IPS DF 6.9 (cell line): ENCODE measurements around the gene P3H1.

ENCODE experiments used
- DNase-seq: peaks from one replicate; pipeline ENCODE4 v3.0.0-alpha.2; 2013; ENCODE audit warnings: low read depth, low spot score
- H3K27ac ChIP-seq: one replicate; pipeline ENCODE4 v1.5.1; 2013; ENCODE audit warnings: low read length, control low read depth
- H3K27me3 ChIP-seq: 2 replicates; pipeline ENCODE4 v1.6.1; 2013; ENCODE audit warnings: mild to moderate bottlenecking, low read length; ENCODE audit not compliant: control insufficient read depth, insufficient read depth
- H3K36me3 ChIP-seq: 2 replicates; pipeline ENCODE4 v1.6.1; 2013; ENCODE audit warnings: low read length; ENCODE audit not compliant: control insufficient read depth, insufficient read depth
- H3K4me1 ChIP-seq: 2 replicates; pipeline ENCODE4 v1.6.1; 2013; ENCODE audit warnings: low read length; ENCODE audit not compliant: control insufficient read depth, insufficient read depth
- H3K4me3 ChIP-seq: 2 replicates; pipeline ENCODE4 v1.5.1; 2013; ENCODE audit warnings: mild to moderate bottlenecking, low read length
- H3K9me3 ChIP-seq: 2 replicates; pipeline ENCODE4 v1.6.1; 2013; ENCODE audit warnings: low read length, inconsistent platforms; ENCODE audit not compliant: control insufficient read depth, insufficient read depth
- WGBS: extraction: QIAGEN DNeasy Blood & Tissue Kit; methylation state at CpG from one replicate; pipeline ENCODE4 v1.1.7; 2013; ENCODE audit warnings: mixed read lengths, missing lambda C conversion rate; ENCODE audit not compliant: insufficient read length, insufficient coverage; 5-methylcytosine and 5-hydroxymethylcytosine counted together

Gene P3H1

DNA sequence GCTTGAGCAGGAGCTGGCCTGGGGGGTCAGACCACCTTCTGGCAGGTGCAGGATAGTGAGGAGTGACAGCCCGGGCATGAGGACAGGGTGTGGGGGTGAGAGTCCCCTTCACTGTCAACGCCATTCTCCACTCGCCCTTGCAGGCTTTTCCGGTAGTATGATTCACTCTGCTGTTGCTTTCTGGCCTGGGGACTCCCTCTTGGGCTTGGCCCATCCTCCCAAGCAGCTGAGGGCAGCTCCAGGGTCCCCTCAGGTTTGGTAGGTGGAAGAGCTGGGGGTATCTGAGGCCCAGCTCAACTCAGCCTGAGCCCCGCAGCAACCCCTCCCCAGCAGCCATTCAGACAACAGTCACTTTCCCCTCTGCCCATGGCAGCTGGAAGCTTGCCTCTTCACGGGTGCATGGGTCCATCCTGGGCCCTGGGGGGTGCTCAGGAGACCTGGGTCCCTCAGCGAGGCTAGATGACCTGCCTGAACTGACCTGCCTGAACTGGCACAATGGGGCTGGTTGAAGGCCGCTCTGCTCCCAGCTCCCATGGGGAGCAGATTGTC, 28.1 kb downstream of the P3H1 start:
- Histone ChIP-seq H3K4me1 (peaks cover 22% of the 10 kb centered on the region), H3K9me3 (no peaks in the 10 kb centered on the region), H3K36me3 (no peaks in the 10 kb centered on the region), H3K4me3 (no peak overlapping the region), H3K27ac (no peak overlapping the region), H3K27me3 (no peaks in the 10 kb centered on the region)
- WGBS: no CpG with 5 or more reads among the region's 8 CpGs
- DNase-seq: no peak

- no CpG with 5 or more reads among the region's 21 CpGs for WGBS
- Histone ChIP-seq H3K27ac (no peak overlapping the region), H3K36me3 (no peaks in the 10 kb centered on the region), H3K4me1 (peaks cover 22% of the 10 kb centered on the region), H3K9me3 (no peaks in the 10 kb centered on the region), H3K27me3 (no peaks in the 10 kb centered on the region), H3K4me3 (no peak overlapping the region)
- no peak for DNase-seq
Observed at GRCh38 chr1:42737986-42738677, 28.7 kb downstream of the P3H1 start.

DNA sequence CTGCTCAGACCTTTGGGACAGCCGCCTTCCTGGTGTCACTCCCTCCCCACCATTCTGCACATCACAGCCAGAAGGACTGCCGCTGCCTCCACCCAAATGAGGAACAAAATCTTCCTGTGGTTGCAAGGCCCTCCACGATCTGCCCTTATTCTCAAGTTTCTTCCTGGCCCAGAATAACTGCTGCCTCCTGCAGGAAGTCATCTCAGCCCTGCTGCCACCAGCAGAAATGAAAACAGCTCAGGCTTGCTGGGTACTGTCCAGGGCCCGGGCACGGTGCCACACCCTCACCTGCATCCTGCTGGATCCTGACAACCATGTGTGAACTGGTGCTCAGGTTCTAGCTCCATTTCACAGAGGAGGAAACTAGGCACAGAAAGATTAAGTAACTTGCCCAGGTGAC, 29.6 kb downstream of the P3H1 start:
- peaks cover 22% of the 10 kb centered on the region for H3K4me1 ChIP-seq
- no peak overlapping the region for H3K27ac ChIP-seq
- no peak overlapping the region for H3K4me3 ChIP-seq
- no peak for DNase-seq
- no peaks in the 10 kb centered on the region for H3K9me3 ChIP-seq
- WGBS: no CpG with 5 or more reads among the region's 5 CpGs
- no peaks in the 10 kb centered on the region for H3K27me3 ChIP-seq
- no peaks in the 10 kb centered on the region for H3K36me3 ChIP-seq

GRCh38 chr1:42736571-42737200, 30.1 kb downstream of the P3H1 start:
- Histone ChIP-seq H3K27me3 (no peaks in the 10 kb centered on the region), H3K36me3 (no peaks in the 10 kb centered on the region), H3K27ac (no peak overlapping the region), H3K4me1 (peaks cover 19% of the 10 kb centered on the region), H3K9me3 (no peaks in the 10 kb centered on the region), H3K4me3 (no peak overlapping the region)
- no peak for DNase-seq
- WGBS: no CpG with 5 or more reads among the region's 8 CpGs

- no peak overlapping the region for H3K27ac ChIP-seq
- H3K36me3 ChIP-seq: no peaks in the 10 kb centered on the region
- H3K4me1 ChIP-seq: peaks cover 15% of the 10 kb centered on the region
- no CpG with 5 or more reads among the region's 4 CpGs for WGBS
- H3K4me3 ChIP-seq: no peak overlapping the region
- H3K9me3 ChIP-seq: no peaks in the 10 kb centered on the region
- H3K27me3 ChIP-seq: no peaks in the 10 kb centered on the region
- DNase-seq: no peak
Observed at GRCh38 chr1:42736152-42736551, 30.7 kb downstream of the P3H1 start.

DNA sequence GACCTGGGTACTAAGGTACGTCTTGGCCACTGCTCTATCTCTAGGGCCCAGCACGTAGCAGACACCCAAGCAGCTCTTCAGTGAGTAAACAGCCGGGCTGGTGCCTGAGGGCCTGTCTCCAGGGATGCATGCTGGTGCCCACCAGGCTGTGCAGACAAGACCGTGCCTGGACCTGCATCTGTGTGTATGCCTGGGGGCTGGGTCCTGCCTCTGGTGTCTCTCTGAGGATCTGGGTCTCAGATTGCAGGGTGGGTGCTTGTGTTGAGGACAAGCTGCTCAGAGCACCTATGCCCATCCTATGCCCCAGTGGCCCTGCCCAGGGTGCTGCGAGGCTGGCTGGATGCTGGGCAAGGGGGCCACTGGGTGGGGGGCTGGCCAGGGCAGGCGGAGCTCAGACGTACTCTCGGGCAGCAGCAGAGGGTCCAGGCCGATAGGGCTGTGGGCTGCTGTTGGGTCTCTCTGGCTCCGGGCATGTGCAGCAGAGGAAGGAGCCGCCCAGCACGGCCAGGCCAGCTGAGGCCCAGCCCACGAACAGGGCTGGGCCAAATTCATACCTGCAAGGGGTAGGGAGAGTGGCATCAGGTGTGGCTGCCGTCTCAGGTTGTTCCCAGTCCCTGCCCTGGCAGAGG, 31.2 kb downstream of the P3H1 start:
- Histone ChIP-seq H3K4me3 (no peak overlapping the region), H3K27ac (no peak overlapping the region), H3K36me3 (no peaks in the 10 kb centered on the region), H3K9me3 (no peaks in the 10 kb centered on the region), H3K27me3 (no peaks in the 10 kb centered on the region), H3K4me1 (peaks cover 10% of the 10 kb centered on the region)
- DNase-seq: no peak
- WGBS: no CpG with 5 or more reads among the region's 14 CpGs

DNA sequence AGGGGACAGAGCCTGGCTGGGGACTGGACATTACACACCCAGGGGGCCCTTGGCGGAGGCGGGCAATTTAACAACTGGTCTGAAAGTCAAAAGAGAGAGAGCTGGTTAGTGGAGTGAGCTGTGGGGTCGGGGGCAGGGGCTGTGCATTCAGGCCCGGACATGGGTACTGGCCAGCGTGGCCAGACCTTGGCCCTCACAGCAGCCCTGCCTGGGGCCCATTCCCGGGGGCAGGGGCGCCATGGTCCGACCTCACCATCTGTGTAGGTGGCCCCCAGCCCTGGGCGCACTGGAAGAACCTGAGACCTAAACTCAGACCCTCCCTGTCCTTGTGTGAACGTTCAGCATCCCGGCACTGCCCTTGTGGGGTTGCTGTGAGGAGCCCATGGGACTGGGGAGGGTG, 31.8 kb downstream of the P3H1 start:
- no peak overlapping the region for H3K27ac ChIP-seq
- WGBS: no CpG with 5 or more reads among the region's 11 CpGs
- H3K27me3 ChIP-seq: no peaks in the 10 kb centered on the region
- H3K9me3 ChIP-seq: no peaks in the 10 kb centered on the region
- no peak for DNase-seq
- H3K4me1 ChIP-seq: peaks cover 8% of the 10 kb centered on the region
- H3K4me3 ChIP-seq: no peak overlapping the region
- no peaks in the 10 kb centered on the region for H3K36me3 ChIP-seq

- H3K9me3 ChIP-seq: no peaks in the 10 kb centered on the region
- no peaks in the 10 kb centered on the region for H3K36me3 ChIP-seq
- H3K27me3 ChIP-seq: no peaks in the 10 kb centered on the region
- no peak for DNase-seq
- no peak overlapping the region for H3K27ac ChIP-seq
- no peak overlapping the region for H3K4me3 ChIP-seq
- no CpG with 5 or more reads among the region's 7 CpGs for WGBS
- peaks cover 6% of the 10 kb centered on the region for H3K4me1 ChIP-seq
Observed at GRCh38 chr1:42734201-42735035, 32.4 kb downstream of the P3H1 start.

- Histone ChIP-seq H3K36me3 (no peaks in the 10 kb centered on the region), H3K9me3 (no peaks in the 10 kb centered on the region), H3K27ac (no peak overlapping the region), H3K27me3 (no peaks in the 10 kb centered on the region), H3K4me3 (no peak overlapping the region), H3K4me1 (peaks cover 4% of the 10 kb centered on the region; the same call in 1 of the 2 replicates)
- no CpG with 5 or more reads among the region's 12 CpGs for whole genome bisulfite sequencing
- no peak for DNase-seq
Observed at GRCh38 chr1:42733415-42734200, 33.2 kb downstream of the P3H1 start.
